A549 treated with Hydrocortisone at 1 μM for 4 hours (cell line): ENCODE measurements around the gene TMX4. TPM values are rescaled to one million over a fixed set of nuclear protein-coding genes. Genes with fewer than 3 reads are reported as not detected.

Source experiments
- total RNA-seq: library from RNA; stranded (reverse); fragments of 200-300 nt; extraction: Qiagen RNA extraction; gene quantifications from 5 replicates; pipeline ENCODE4 v1.2.3, GENCODE V29; 2022

The TMX4 gene, protein sequence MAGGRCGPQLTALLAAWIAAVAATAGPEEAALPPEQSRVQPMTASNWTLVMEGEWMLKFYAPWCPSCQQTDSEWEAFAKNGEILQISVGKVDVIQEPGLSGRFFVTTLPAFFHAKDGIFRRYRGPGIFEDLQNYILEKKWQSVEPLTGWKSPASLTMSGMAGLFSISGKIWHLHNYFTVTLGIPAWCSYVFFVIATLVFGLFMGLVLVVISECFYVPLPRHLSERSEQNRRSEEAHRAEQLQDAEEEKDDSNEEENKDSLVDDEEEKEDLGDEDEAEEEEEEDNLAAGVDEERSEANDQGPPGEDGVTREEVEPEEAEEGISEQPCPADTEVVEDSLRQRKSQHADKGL
- 16.5 to 20.3 TPM (median 17.2 TPM) in 5 replicates for total RNA-seq

GRCh38 chr20:8019246-8019997 lies at the start of gene TMX4:
TMX4 (minus strand) TSS chr20:8019761; CDS start chr20:8019613, 148 bp downstream.

DNA sequence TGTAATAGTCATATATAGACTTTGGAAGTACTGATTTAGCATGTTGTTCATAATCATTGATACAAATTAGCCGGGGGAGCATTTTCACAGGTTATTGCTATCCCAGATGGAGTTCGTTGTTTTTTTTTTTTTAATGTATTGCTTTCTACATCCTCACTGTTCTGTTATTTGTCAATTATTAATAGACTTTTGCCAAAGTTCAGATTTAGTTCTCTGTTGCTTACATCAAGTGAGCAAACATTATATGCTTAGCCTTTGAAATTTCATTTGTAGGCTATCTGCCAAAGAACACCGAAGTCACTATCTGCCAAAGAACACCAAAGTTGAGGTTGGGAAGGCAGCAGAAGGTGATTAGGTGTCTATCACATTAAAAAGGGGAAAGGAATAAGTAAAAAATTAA lies 79.2 kb downstream of the TMX4 start, which contains the start of gene HAO1:
Gene HAO1 (minus strand): TSS at position 118 of the 400 bp plus-strand sequence. CDS start 36 bp downstream, at position 82.

Other genes starting within 250 kb of the TMX4 start
- not detected in 5 replicates for gene HAO1, start 79.3 kb downstream of the TMX4 start, total RNA-seq
- 0.41 to 1.2 TPM (median 0.99 TPM) in 5 replicates for gene PLCB1, start 112.5 kb upstream of the TMX4 start, total RNA-seq